ENCODE results near the gene NAALADL2.

DNA sequence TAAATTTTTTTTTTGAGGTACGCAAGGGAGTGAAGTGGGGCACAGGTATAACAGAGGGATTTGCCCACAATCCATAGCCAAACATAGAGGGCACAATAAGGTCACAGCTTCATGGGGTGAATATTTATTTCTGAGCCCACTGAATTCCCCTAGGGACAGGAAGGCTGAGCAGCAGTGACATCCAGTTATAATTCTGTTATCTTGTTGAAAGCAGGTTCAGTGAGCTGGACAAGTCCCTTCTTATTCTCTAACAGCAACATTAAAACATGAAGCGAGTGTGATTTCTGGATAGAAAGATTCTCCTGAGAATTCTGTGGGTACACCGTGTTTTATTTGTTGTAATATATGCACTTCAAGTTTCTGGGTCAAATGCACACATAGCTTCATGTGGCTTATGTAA, 538.2 kb downstream of the NAALADL2 start:
- TF ChIP-seq POLR2A (IDR thresholded peaks at IDR 0.05) = no peak
- TF ChIP-seq, protein P1, sequence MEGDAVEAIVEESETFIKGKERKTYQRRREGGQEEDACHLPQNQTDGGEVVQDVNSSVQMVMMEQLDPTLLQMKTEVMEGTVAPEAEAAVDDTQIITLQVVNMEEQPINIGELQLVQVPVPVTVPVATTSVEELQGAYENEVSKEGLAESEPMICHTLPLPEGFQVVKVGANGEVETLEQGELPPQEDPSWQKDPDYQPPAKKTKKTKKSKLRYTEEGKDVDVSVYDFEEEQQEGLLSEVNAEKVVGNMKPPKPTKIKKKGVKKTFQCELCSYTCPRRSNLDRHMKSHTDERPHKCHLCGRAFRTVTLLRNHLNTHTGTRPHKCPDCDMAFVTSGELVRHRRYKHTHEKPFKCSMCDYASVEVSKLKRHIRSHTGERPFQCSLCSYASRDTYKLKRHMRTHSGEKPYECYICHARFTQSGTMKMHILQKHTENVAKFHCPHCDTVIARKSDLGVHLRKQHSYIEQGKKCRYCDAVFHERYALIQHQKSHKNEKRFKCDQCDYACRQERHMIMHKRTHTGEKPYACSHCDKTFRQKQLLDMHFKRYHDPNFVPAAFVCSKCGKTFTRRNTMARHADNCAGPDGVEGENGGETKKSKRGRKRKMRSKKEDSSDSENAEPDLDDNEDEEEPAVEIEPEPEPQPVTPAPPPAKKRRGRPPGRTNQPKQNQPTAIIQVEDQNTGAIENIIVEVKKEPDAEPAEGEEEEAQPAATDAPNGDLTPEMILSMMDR (IDR thresholded peaks at IDR 0.05) = no peak
